Liver (tissue), 3 donors: ENCODE results near the gene WRAP73.

ENCODE experiments used
- FOXA1 ChIP-seq: IDR thresholded peaks from 2 replicates; pipeline ENCODE4 v1.6.1; 2016; ENCODE audit warnings: antibody characterized with exemption
- GABPA ChIP-seq, 2 donors: IDR thresholded peaks in 1 of 2; conservative IDR thresholded peaks in 1 of 2; 2 replicates each; pipeline ENCODE4 v1.6.1; 2016; ENCODE audit warnings: antibody characterized with exemption in 2 of 2, mild to moderate bottlenecking in 1 of 2, moderate library complexity in 1 of 2
- HNF4A ChIP-seq, 2 donors: conservative IDR thresholded peaks; 2 replicates each; pipeline ENCODE4 v1.6.1; 2016; ENCODE audit warnings: antibody characterized with exemption in 2 of 2, mild to moderate bottlenecking in 2 of 2
- JUND ChIP-seq, 2 donors: IDR thresholded peaks; 2 replicates each; pipeline ENCODE4 v1.6.1; 2016; ENCODE audit warnings: antibody characterized with exemption in 2 of 2
- NR2F2 ChIP-seq: IDR thresholded peaks from 2 replicates; pipeline ENCODE4 v1.6.1; 2016; ENCODE audit warnings: antibody characterized with exemption
- YY1 ChIP-seq: IDR thresholded peaks from 2 replicates; pipeline ENCODE4 v1.6.1; 2016; ENCODE audit warnings: antibody characterized with exemption, mild to moderate bottlenecking
- TF ChIP-seq, protein P1 (sequence below): fragments of 150-350 bp; IDR thresholded peaks from 2 replicates; pipeline ENCODE4 v1.5.1; 2017; ENCODE audit warnings: improper control_type of control experiment, low read depth, low read length; ENCODE audit not compliant: missing input control
- TF ChIP-seq, protein P2 (sequence below): IDR thresholded peaks from 2 replicates; pipeline ENCODE4 v1.6.1; 2016; ENCODE audit warnings: antibody characterized with exemption
- TF ChIP-seq, protein P3 (sequence below): IDR thresholded peaks from 2 replicates; pipeline ENCODE4 v1.6.1; 2016; ENCODE audit warnings: antibody characterized with exemption, mild to moderate bottlenecking
- donor health status: healthy.
- donor health status: healthy.

DNA sequence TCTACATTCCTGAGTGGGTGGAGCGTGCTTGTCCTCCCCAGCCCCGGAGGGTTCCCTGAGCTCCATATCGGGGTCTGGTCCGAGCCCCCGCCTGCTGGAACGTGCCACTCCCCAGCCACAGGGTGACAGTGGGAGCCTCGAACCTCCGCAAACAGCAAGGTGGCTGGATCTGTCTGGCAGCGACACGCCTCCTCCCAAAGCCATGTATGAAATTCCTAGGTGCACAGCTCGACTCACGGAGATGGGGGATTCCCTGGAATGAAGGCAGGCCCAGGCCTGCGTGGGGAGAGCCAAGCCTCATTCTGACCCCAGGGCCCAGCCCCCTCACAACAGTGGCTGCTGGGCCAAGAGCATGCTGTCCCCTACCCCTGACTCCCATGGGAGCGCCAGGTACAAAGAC, 35.3 kb upstream of the WRAP73 start:
- TF ChIP-seq, protein P1, sequence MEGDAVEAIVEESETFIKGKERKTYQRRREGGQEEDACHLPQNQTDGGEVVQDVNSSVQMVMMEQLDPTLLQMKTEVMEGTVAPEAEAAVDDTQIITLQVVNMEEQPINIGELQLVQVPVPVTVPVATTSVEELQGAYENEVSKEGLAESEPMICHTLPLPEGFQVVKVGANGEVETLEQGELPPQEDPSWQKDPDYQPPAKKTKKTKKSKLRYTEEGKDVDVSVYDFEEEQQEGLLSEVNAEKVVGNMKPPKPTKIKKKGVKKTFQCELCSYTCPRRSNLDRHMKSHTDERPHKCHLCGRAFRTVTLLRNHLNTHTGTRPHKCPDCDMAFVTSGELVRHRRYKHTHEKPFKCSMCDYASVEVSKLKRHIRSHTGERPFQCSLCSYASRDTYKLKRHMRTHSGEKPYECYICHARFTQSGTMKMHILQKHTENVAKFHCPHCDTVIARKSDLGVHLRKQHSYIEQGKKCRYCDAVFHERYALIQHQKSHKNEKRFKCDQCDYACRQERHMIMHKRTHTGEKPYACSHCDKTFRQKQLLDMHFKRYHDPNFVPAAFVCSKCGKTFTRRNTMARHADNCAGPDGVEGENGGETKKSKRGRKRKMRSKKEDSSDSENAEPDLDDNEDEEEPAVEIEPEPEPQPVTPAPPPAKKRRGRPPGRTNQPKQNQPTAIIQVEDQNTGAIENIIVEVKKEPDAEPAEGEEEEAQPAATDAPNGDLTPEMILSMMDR, result no peak
- TF ChIP-seq GABPA (IDR thresholded peaks at IDR 0.05 in 1 of 2, conservative IDR thresholded peaks at IDR 0.05 in 1 of 2) (no peak), HNF4A (conservative IDR thresholded peaks at IDR 0.05) (no peak), YY1 (no peak), NR2F2 (no peak), JUND (IDR thresholded peaks at IDR 0.05) (no peak), FOXA1 (no peak)
- TF ChIP-seq, protein P2, sequence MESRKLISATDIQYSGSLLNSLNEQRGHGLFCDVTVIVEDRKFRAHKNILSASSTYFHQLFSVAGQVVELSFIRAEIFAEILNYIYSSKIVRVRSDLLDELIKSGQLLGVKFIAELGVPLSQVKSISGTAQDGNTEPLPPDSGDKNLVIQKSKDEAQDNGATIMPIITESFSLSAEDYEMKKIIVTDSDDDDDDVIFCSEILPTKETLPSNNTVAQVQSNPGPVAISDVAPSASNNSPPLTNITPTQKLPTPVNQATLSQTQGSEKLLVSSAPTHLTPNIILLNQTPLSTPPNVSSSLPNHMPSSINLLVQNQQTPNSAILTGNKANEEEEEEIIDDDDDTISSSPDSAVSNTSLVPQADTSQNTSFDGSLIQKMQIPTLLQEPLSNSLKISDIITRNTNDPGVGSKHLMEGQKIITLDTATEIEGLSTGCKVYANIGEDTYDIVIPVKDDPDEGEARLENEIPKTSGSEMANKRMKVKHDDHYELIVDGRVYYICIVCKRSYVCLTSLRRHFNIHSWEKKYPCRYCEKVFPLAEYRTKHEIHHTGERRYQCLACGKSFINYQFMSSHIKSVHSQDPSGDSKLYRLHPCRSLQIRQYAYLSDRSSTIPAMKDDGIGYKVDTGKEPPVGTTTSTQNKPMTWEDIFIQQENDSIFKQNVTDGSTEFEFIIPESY, result no peak
- TF ChIP-seq, protein P3, sequence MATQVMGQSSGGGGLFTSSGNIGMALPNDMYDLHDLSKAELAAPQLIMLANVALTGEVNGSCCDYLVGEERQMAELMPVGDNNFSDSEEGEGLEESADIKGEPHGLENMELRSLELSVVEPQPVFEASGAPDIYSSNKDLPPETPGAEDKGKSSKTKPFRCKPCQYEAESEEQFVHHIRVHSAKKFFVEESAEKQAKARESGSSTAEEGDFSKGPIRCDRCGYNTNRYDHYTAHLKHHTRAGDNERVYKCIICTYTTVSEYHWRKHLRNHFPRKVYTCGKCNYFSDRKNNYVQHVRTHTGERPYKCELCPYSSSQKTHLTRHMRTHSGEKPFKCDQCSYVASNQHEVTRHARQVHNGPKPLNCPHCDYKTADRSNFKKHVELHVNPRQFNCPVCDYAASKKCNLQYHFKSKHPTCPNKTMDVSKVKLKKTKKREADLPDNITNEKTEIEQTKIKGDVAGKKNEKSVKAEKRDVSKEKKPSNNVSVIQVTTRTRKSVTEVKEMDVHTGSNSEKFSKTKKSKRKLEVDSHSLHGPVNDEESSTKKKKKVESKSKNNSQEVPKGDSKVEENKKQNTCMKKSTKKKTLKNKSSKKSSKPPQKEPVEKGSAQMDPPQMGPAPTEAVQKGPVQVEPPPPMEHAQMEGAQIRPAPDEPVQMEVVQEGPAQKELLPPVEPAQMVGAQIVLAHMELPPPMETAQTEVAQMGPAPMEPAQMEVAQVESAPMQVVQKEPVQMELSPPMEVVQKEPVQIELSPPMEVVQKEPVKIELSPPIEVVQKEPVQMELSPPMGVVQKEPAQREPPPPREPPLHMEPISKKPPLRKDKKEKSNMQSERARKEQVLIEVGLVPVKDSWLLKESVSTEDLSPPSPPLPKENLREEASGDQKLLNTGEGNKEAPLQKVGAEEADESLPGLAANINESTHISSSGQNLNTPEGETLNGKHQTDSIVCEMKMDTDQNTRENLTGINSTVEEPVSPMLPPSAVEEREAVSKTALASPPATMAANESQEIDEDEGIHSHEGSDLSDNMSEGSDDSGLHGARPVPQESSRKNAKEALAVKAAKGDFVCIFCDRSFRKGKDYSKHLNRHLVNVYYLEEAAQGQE, result no peak
